Body of pancreas (tissue), 4 donors: ENCODE data around the gene PPP3R2. TPM values are rescaled to one million over a fixed set of nuclear protein-coding genes. Genes with fewer than 3 reads are reported as not detected.

ENCODE experiments used
- ATAC-seq: fragments of 150-250 bp; one replicate; pipeline ENCODE4 v1.9.1; 2016
- DNase-seq, 4 donors: peaks; one replicate each; pipeline ENCODE4 v3.0.0-alpha.2; 2019
- H3K27ac ChIP-seq, 4 donors: fragments of 200-600 bp; sonication (generic); 1 replicate in 3 of 4; 2 replicates in 1 of 4; pipeline versions ENCODE4 v1.5.1 to v1.6.1; 2016 to 2019; ENCODE audit warnings: mild to moderate bottlenecking in 1 of 4, mixed read lengths in 1 of 4, moderate library complexity in 1 of 4
- H3K27me3 ChIP-seq, 2 donors: fragments of 200-600 bp; sonication (generic); one replicate each; pipeline ENCODE4 v1.6.0; 2016; ENCODE audit warnings: mild to moderate bottlenecking in 1 of 2
- H3K36me3 ChIP-seq, 2 donors: fragments of 200-600 bp; sonication (generic); replicated peaks in 1 of 2; 2 replicates each; pipeline ENCODE4 v1.5.1; 2016; ENCODE audit warnings: low read depth in 2 of 2; ENCODE audit not compliant: insufficient read depth in 1 of 2
- H3K4me1 ChIP-seq: fragments of 200-600 bp; sonication (generic); one replicate; pipeline ENCODE4 v1.6.0; 2016
- H3K4me3 ChIP-seq, 2 donors: fragments of 200-600 bp; sonication (generic); 1 replicate in 1 of 2; 2 replicates in 1 of 2; pipeline ENCODE4 v1.5.1; 2016 to 2019
- H3K9me3 ChIP-seq, 3 donors: fragments of 200-600 bp; sonication (generic); 1 replicate in 2 of 3; 2 replicates in 1 of 3; pipeline ENCODE4 v1.5.1; 2016
- POLR2A ChIP-seq, 3 donors: fragments of 450-650 bp; IDR thresholded peaks; one replicate each; pipeline ENCODE4 v1.6.1; 2016; ENCODE audit warnings: antibody characterized with exemption in 3 of 3, mild to moderate bottlenecking in 2 of 3
- WGBS, 2 donors: methylation state at CpG; one replicate each; pipeline ENCODE4 v1.1.5; 2017; 5-methylcytosine and 5-hydroxymethylcytosine counted together
- intact Hi-C: fragments of 100-400 bp; cut with DNase I; formaldehyde crosslinking; loops from one replicate; pipeline ENCODE4 v1.15.1; 2023
- total RNA-seq, 2 donors: library from RNA; depleted of rRNA; stranded (reverse); fragments of >200 nt; gene quantifications; one replicate each; pipeline ENCODE4 v1.1.0, GENCODE V29; 2016
- TF ChIP-seq, protein P1 (sequence below), 7 experiments: fragments of 450-650 bp in 4 of 7; fragments of 200-600 bp in 3 of 7; sonication (generic) in 3 of 7; IDR thresholded peaks; one replicate each; pipeline ENCODE4 v1.5.1; 2016 to 2019; ENCODE audit warnings: antibody characterized with exemption in 7 of 7

PPP3R2 gene, protein sequence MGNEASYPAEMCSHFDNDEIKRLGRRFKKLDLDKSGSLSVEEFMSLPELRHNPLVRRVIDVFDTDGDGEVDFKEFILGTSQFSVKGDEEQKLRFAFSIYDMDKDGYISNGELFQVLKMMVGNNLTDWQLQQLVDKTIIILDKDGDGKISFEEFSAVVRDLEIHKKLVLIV
- not detected for total RNA-seq

DNA sequence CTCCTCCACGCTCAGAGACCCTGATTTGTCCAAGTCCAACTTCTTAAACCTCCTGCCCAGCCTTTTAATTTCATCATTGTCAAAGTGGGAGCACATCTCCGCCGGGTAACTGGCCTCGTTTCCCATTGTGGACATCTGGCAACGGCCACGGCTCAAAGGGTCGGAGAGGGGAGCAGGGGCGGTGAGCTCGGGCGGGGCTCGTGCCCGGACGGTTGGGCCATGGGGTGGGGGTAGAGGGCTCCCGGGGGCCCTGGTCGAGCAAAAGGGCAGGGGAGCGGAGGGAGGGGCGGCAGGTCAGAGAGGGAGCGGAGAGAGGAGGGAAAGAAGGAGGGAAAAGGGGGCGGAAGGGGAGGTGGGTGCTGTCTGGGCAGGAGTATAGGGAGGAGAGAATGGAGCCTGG is at the start of gene PPP3R2:
PPP3R2 (minus strand) TSS at position 174 of the 400 bp plus-strand sequence; CDS start at position 126, 48 bp downstream.
- TF ChIP-seq, protein P1, sequence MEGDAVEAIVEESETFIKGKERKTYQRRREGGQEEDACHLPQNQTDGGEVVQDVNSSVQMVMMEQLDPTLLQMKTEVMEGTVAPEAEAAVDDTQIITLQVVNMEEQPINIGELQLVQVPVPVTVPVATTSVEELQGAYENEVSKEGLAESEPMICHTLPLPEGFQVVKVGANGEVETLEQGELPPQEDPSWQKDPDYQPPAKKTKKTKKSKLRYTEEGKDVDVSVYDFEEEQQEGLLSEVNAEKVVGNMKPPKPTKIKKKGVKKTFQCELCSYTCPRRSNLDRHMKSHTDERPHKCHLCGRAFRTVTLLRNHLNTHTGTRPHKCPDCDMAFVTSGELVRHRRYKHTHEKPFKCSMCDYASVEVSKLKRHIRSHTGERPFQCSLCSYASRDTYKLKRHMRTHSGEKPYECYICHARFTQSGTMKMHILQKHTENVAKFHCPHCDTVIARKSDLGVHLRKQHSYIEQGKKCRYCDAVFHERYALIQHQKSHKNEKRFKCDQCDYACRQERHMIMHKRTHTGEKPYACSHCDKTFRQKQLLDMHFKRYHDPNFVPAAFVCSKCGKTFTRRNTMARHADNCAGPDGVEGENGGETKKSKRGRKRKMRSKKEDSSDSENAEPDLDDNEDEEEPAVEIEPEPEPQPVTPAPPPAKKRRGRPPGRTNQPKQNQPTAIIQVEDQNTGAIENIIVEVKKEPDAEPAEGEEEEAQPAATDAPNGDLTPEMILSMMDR (IDR thresholded peaks at IDR 0.05) = no peak
- no peak for TF ChIP-seq POLR2A (IDR thresholded peaks at IDR 0.05)
- H3K9me3 ChIP-seq = no peaks in the 10 kb centered on the region
- no peak for DNase-seq
- no peaks in the 10 kb centered on the region for H3K27me3 ChIP-seq
- no peaks in the 10 kb centered on the region for H3K4me1 ChIP-seq
- H3K27ac ChIP-seq = no peak within 1 kb of the TSS
- no peak for ATAC-seq
- H3K4me3 ChIP-seq = no peak within 1 kb of the TSS
- 77 to 85% methylated on average over 19 of the region's 19 CpGs for WGBS, 2 donors
- intact Hi-C loops = no loop called here
- no peaks in the 10 kb centered on the region for H3K36me3 ChIP-seq

DNA sequence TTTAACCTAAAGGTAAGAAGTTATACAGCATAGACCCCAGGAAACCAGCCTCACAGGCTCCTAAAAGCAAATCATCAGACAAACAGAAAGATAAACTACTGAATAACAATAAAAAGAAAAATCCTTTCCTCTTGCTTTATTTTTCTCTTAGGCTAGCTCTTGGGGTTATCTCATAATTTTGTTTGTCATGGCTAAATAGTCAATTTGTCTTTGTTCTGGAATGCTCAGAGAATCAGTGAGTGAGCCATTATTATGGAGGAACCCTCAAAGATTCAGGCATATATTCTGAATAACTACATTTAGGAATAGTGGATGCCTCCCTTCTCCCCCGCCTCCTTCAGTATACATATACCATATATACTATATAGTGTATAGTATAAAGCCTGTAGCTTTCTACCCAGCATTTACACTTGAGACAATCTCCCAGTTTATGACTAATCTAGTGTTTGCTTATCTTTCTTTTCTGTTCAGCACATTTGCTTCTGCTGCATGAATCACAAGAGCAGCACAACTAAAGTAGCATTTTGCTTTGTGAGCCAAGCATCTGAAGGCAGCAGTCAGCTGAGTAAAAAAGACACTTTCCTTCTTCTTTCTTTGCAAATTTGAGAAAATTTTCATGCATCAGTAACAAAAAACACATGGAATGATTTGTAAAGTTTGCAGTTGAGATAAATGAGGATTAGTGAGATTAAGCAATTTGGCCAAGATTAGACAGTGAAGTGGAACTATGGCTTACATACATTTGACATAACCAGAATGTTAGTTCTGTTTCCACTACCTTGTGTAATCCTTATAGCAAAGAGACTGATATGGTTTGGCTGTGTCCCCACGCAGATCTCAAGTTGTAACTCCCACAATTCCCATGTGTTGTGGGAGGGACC is 45.3 kb upstream of the PPP3R2 start:
- no peaks in the 10 kb centered on the region for H3K27me3 ChIP-seq
- peak overlapping the region in 1 of 4 donors; percentile 56 for H3K27ac ChIP-seq
- TF ChIP-seq POLR2A (IDR thresholded peaks at IDR 0.05) = no peak
- TF ChIP-seq, protein P1 (IDR thresholded peaks at IDR 0.05) = no peak
- H3K36me3 ChIP-seq = no peaks in the 10 kb centered on the region
- ATAC-seq (no peak), DNase-seq (no peak)
- 77 to 84% methylated on average over 2 of the region's 2 CpGs for WGBS, 2 donors
- intact Hi-C loops = no loop called here
- H3K4me1 ChIP-seq = peaks cover 21% of the 10 kb centered on the region
- H3K9me3 ChIP-seq = no peaks in the 10 kb centered on the region
- H3K4me3 ChIP-seq = no peak overlapping the region

DNA sequence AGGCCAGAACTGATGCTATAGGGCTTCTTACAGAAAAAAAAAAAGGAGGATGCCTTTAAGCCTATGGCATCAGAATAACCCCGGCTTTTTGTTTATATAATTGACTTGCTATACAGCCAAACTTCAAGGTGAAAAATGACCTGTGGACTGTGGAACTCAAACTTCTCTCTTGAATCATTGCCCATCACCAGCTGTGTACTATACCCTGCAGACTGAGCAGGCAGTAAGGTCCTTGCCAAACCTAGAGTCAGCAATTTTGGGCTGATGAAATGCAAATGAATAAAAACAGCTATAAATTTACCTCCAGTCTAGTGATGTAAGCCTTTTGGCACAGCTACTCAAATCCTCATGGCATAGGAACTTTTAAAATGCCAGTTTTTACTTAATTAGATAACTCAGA is 44.5 kb upstream of the PPP3R2 start:
- TF ChIP-seq, protein P1 (IDR thresholded peaks at IDR 0.05) = no peak
- no peak for TF ChIP-seq POLR2A (IDR thresholded peaks at IDR 0.05)
- ATAC-seq (peak; percentile 84), DNase-seq (peak; percentile 18 to 61 (median 48))
- 4 to 14% methylated on average over 1 of the region's 1 CpG for WGBS, 2 donors
- Histone ChIP-seq H3K27me3 (no peaks in the 10 kb centered on the region), H3K36me3 (no peaks in the 10 kb centered on the region), H3K27ac (peak overlapping the region in 1 of 4 donors; percentile 56), H3K4me1 (peaks cover 21% of the 10 kb centered on the region), H3K9me3 (no peaks in the 10 kb centered on the region), H3K4me3 (no peak overlapping the region)
- intact Hi-C loops = no loop called here

DNA sequence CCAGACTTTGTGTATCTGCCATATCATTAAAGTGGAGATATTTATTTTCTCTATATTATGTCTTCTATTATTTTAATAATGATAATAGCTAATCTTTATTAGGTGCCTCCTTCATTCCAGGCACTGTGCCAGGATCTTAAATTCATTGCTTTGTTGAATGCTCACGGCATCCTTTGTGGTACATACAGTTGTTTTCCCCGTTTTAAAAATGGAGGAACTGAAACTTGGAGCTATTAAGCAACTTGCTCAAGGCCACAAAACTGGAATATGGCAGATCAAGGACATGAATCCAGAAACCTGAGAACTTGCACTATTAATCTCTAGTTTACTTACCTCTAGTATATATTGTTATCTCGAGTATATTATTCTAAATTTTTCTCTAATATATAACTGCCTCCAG is 41.5 kb upstream of the PPP3R2 start:
- Histone ChIP-seq H3K27ac (no peak overlapping the region), H3K4me1 (peaks cover 21% of the 10 kb centered on the region), H3K9me3 (no peaks in the 10 kb centered on the region), H3K27me3 (no peaks in the 10 kb centered on the region), H3K4me3 (no peak overlapping the region), H3K36me3 (no peaks in the 10 kb centered on the region)
- no peak for DNase-seq
- 27 to 41% methylated on average over 3 of the region's 3 CpGs for WGBS, 2 donors
- intact Hi-C loops = no loop called here
- ATAC-seq = no peak
- TF ChIP-seq, protein P1 (IDR thresholded peaks at IDR 0.05) = no peak
- no peak for TF ChIP-seq POLR2A (IDR thresholded peaks at IDR 0.05)
